Esophagus squamous epithelium (tissue), 5 donors: ENCODE results near the gene TCF12. TPM values are rescaled to one million over a fixed set of nuclear protein-coding genes. Genes with fewer than 3 reads are reported as not detected.

ENCODE experiments used
- DNase-seq: peaks from one replicate; lab custom pipeline; 2025; lab: John Stamatoyannopoulos, UW
- H3K27ac ChIP-seq, 4 donors: fragments of 200-600 bp; sonication (generic); one replicate each; pipeline ENCODE4 v1.5.1; 2016 to 2019; ENCODE audit warnings: mild to moderate bottlenecking in 1 of 4
- H3K27me3 ChIP-seq, 4 donors: fragments of 200-600 bp; sonication (generic); 1 replicate in 3 of 4; 2 replicates in 1 of 4; pipeline versions ENCODE4 v1.5.1 to v1.6.0; 2017 to 2021; ENCODE audit warnings: antibody characterized with exemption in 1 of 4
- H3K36me3 ChIP-seq, 3 donors: fragments of 200-600 bp; sonication (generic); one replicate each; pipeline ENCODE4 v1.5.1; 2016 to 2019
- H3K4me1 ChIP-seq, 3 donors: fragments of 200-600 bp; sonication (generic); one replicate each; pipeline ENCODE4 v1.5.1; 2017 to 2019
- H3K4me3 ChIP-seq, 4 donors: fragments of 200-600 bp; sonication (generic); 1 replicate in 3 of 4; 2 replicates in 1 of 4; pipeline ENCODE4 v1.5.1; 2016 to 2019; ENCODE audit warnings: mild to moderate bottlenecking in 2 of 4, moderate library complexity in 1 of 4
- H3K9me3 ChIP-seq, 3 donors: fragments of 200-600 bp; sonication (generic); one replicate each; pipeline ENCODE4 v1.5.1; 2016 to 2019
- CTCF ChIP-seq, 6 experiments: fragments of 450-650 bp in 4 of 6; fragments of 200-600 bp in 2 of 6; sonication (generic) in 2 of 6; IDR thresholded peaks; one replicate each; pipeline ENCODE4 v1.5.1; 2016 to 2019; ENCODE audit warnings: antibody characterized with exemption in 6 of 6, mild to moderate bottlenecking in 4 of 6, moderate library complexity in 4 of 6
- POLR2A ChIP-seq, 4 donors: fragments of 450-650 bp; IDR thresholded peaks; one replicate each; pipeline ENCODE4 v1.6.1; 2017; ENCODE audit warnings: antibody characterized with exemption in 4 of 4, mild to moderate bottlenecking in 4 of 4, moderate library complexity in 3 of 4
- WGBS, 2 donors: methylation state at CpG; one replicate each; pipeline ENCODE4 v1.1.5; 2018; 5-methylcytosine and 5-hydroxymethylcytosine counted together
- intact Hi-C: fragments of 100-400 bp; cut with DNase I; formaldehyde crosslinking; loops from one replicate; pipeline ENCODE4 v1.15.0; 2022
- total RNA-seq, 4 donors: library from RNA; depleted of rRNA; stranded (reverse); fragments of >200 nt; gene quantifications; one replicate each; pipeline ENCODE4 v1.1.0, GENCODE V29; 2016
- donor health status: DM: yes; HTN: yes; CAD: no.

Gene TCF12
- total RNA-seq, 4 donors from 2014 or later, result 28.5 to 90.4 (median 51.3) TPM

GRCh38 chr15:57030011-57030410 is 111.6 kb downstream of the TCF12 start:
- no peaks in the 10 kb centered on the region for H3K9me3 ChIP-seq
- H3K4me1 ChIP-seq, result peaks cover 0 to 39% (median 11%) of the 10 kb centered on the region in 3 donors
- H3K27ac ChIP-seq, result no peak overlapping the region
- WGBS, 2 donors, result 88 to 89% methylated on average over 3 of the region's 3 CpGs
- no peak overlapping the region for H3K4me3 ChIP-seq
- DNase-seq, result no peak
- H3K36me3 ChIP-seq, result no peaks in the 10 kb centered on the region
- intact Hi-C loops, result no loop called here
- no peak for TF ChIP-seq CTCF (IDR thresholded peaks at IDR 0.05)
- no peak for TF ChIP-seq POLR2A (IDR thresholded peaks at IDR 0.05)
- H3K27me3 ChIP-seq, result no peaks in the 10 kb centered on the region

DNA sequence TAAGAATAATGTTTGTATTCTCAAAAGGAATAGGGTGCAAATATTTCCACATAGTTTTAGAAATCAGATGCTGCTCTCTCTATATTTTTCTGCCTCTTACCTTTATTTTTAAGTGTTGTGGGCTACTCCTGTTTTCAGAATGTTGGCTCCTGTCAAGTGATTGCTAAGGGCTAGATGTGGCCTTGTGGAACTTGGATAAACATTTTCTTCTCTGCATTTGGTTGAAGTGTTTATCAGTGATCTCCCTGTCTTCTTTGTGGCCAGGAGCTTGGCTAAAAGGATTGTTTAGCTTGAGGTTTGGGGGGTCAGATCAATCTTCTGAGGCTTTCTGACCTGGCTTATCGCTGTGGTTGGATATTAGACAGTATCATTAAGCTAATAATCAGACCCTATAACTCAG is 112.6 kb downstream of the TCF12 start:
- intact Hi-C loops, result no loop called here
- H3K27ac ChIP-seq, result peak overlapping the region in 1 of 4 donors; percentile 30

DNA sequence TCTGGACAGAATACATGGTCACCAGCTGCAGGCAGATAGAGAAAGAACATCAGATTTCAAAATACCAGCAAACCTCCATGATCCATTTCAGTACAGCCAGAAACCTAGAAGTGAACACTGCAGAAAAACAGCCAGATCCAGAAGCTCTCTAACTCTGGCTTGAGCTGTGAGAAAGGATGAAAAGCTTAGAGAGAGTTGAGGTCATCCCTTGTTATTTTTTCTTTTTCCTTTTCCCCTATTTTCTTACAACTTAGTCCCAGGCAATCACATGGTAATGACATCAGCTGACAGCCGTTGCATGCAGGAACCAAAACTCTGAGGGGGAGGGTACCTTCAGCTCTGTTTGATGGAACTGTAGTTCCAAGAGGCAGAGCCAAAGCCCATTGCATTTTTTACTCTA is 113.2 kb downstream of the TCF12 start:
- peaks cover 0 to 31% (median 9%) of the 10 kb centered on the region in 3 donors for H3K4me1 ChIP-seq
- WGBS, 2 donors, result 40 to 50% methylated on average over 1 of the region's 1 CpG
- H3K36me3 ChIP-seq, result no peaks in the 10 kb centered on the region
- peak overlapping the region in 1 of 4 donors; percentile 30 for H3K27ac ChIP-seq
- H3K4me3 ChIP-seq, result no peak overlapping the region
- no peaks in the 10 kb centered on the region for H3K9me3 ChIP-seq
- no peaks in the 10 kb centered on the region for H3K27me3 ChIP-seq
- TF ChIP-seq CTCF (IDR thresholded peaks at IDR 0.05) (no peak), POLR2A (IDR thresholded peaks at IDR 0.05) (no peak)
- DNase-seq, result no peak
- intact Hi-C loops, result no loop called here

More for the DNA sequence above, 112.6 kb downstream of the TCF12 start:
- 62 to 67% methylated on average over 1 of the region's 1 CpG for WGBS, 2 donors
- Histone ChIP-seq H3K36me3 (no peaks in the 10 kb centered on the region), H3K4me3 (no peak overlapping the region), H3K4me1 (peaks cover 0 to 31% (median 11%) of the 10 kb centered on the region in 3 donors), H3K9me3 (no peaks in the 10 kb centered on the region), H3K27me3 (no peaks in the 10 kb centered on the region)
- TF ChIP-seq POLR2A (IDR thresholded peaks at IDR 0.05) (no peak), CTCF (IDR thresholded peaks at IDR 0.05) (no peak)
- no peak for DNase-seq

DNA sequence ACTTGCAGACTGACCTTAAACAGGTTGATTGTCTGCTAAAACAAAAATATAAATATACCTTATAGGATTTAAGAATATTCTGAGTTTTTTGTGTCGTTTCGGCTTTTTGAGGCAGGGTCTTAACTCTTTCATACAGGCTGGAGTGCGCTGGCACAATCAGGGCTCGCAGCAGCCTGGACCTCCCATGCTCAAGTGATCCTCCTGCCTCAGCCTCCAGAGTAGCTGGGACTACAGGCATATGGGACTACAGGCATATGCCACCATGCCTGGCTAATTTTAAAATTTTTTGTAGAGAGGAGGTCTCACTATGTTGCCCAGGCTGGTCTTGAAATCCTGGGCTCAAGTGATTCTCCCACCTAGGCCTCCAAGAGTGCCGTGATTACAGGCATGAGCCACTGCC is 113.9 kb downstream of the TCF12 start:
- H3K4me1 ChIP-seq, result peaks cover 0 to 31% (median 9%) of the 10 kb centered on the region in 3 donors
- WGBS, 2 donors, result 94 to 95% methylated on average over 5 of the region's 5 CpGs
- peak overlapping the region in 1 of 4 donors; percentile 30 for H3K27ac ChIP-seq
- intact Hi-C loops, result no loop called here
- H3K27me3 ChIP-seq, result no peaks in the 10 kb centered on the region
- H3K9me3 ChIP-seq, result no peaks in the 10 kb centered on the region
- no peak overlapping the region for H3K4me3 ChIP-seq
- no peak for TF ChIP-seq POLR2A (IDR thresholded peaks at IDR 0.05)
- H3K36me3 ChIP-seq, result no peaks in the 10 kb centered on the region
- no peak for DNase-seq

- DNase-seq, result no peak
- no peaks in the 10 kb centered on the region for H3K9me3 ChIP-seq
- H3K27me3 ChIP-seq, result no peaks in the 10 kb centered on the region
- H3K4me3 ChIP-seq, result no peak overlapping the region
- H3K27ac ChIP-seq, result no peak overlapping the region
- WGBS, 2 donors, result 67 to 76% methylated on average over 3 of the region's 3 CpGs
- peaks cover 0 to 31% (median 9%) of the 10 kb centered on the region in 3 donors for H3K4me1 ChIP-seq
- TF ChIP-seq CTCF (IDR thresholded peaks at IDR 0.05) (no peak), POLR2A (IDR thresholded peaks at IDR 0.05) (no peak)
- no peaks in the 10 kb centered on the region for H3K36me3 ChIP-seq
- intact Hi-C loops, result no loop called here
These were observed 115.4 kb downstream of the TCF12 start for GRCh38 chr15:57033715-57034439.
